ENCODE data around the gene ABRAXAS1.
A peak's percentile ranks its signal among the peaks of the same experiment; 100 is the strongest.
"Not testable (repeated sequence)": the region's sequence is repeated elsewhere in the genome, so short reads cannot be mapped to it uniquely, and the experiment has no call there.

Gene ABRAXAS1

DNA sequence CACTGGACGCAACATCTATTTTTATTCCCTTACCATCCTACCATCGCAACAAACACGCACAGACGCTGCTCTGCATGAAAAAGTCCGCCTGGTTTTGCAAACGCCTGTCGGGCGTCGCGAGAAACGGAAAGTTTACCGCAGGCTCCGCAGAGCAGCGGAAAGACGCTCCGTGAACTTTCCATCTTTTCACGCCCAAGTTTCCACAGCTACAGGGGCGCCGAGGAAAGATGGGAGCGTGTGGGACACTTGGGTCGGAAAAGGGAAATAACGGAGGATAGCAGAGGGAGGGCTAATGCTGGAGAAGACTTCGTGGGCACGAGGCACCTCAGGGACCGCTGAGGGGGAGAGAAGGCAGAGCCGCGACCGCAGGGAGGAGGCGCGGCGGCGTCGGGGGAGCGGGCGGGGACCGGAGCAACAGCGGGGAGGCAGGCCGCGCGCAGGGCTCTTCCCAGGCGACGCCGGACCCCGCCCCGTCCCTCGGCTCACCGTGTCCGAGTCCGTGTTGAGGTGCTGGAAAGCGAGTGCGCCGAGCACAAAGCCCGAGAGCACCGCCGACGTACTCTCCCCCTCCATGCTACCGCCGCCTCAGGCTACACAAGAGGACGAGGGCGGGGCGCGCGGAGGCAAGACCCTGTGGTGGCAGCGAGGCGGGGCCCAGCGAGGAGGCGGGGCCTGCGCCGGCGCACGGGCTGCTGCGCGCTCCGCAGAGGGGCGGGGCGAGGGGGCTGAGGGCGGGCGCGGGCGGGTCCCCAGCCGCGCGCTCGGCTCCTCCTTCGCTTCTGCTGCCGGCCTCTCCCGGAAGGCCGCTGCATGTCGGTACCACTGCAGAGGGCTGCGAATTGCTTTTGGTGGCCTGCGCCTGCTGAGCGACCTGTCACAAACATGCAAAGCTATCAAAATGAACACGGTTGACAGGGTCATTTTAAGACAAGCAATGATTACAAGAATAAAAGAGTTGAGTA is at the start of gene ABRAXAS1:
Gene ABRAXAS1 (minus strand): TSS at position 601 of the 962 bp plus-strand sequence. CDS start 28 bp downstream, at position 573.
- peak; percentile 69 for DNase-seq

DNA sequence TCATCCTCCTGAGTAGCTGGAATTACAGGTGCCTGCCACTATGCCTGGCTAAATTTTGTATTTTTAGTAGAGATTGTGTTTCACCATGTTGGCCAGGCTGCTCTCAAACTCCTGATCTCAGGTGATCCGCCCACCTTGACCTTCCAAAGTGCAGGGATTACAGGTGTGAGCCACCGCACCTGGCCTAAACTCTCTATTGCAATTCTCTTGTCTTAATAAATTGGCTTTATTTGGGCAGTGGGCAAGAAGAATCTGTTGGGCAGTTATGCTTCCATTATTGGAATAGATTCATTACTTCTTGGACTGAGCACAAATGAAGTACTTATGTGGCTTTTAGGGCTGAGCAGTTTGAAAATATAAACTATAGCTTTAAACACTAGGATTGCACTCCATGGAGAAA is 42.8 kb upstream of the ABRAXAS1 start:
- DNase-seq, result no peak

DNA sequence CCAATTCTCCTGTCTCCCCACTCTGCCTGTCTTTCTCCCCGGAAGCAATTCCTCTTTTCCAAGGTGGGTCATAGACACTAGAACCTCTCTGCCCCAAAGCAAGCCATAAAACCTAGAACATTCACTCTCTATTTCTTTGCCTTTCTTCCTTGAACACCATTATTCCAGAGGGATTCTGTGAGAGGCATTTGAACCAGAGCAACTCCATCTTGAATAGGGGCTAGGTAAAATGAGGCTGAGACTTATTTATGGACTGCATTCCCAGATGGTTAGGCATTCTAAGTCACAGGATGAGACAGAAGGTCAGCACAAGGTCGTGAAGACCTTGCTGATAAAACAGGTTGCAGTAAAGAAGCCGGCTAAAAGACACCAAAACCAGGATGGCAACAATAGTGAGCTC is 37.3 kb upstream of the ABRAXAS1 start:
- DNase-seq, result no peak

DNA sequence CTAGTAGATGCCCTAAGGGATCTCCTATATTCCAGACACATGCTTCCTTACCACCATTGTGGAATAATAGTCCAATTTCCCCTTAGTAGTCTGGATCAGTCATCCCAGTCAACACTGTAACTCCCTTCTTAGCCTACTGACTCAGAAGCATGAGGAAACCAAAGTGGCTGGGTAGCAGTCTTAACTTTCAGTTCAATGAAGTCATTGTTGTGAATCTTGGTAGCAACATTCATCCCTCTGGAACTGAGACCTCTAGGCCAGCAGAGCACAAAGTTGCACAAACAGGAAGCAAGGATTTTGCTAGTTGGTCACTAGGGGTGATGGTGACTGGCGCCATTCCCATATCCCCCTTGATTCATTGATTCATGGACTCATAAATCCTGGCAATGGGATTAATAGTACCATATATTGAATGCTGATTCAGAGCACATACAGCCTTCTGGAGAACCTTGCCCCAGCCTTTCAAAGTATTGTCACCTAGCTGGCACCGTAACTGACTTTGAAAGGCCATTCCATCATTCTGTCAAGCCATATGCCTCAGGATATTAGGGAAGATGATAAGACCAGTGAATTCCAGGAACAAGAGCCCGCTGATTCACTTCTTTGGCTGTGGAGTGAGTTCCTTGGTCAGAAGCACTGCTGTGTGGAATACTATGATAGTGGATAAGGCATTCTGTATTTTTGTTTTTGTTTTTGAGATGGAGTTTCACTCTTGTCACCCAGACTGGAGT is 31.3 kb upstream of the ABRAXAS1 start:
- no peak for DNase-seq

DNA sequence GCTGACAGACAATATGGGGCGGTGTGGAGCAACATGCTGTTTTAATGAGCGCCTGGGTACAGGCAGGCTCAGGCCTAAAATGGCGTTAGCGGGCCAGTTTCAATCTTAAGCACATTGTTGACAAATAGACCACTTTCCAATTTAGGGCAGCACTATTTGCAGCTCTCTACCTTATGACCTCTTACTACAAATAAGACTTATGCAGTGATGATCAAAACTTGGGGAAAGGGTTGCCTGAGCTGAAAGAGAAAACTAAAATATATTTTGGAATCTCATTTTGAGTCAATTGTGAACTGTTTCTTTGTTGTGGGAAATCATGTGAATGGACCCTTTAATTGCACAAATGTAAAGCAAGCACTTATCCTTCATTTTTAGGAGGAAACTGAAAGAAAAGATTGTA is 25.5 kb upstream of the ABRAXAS1 start:
- DNase-seq, result no peak

DNA sequence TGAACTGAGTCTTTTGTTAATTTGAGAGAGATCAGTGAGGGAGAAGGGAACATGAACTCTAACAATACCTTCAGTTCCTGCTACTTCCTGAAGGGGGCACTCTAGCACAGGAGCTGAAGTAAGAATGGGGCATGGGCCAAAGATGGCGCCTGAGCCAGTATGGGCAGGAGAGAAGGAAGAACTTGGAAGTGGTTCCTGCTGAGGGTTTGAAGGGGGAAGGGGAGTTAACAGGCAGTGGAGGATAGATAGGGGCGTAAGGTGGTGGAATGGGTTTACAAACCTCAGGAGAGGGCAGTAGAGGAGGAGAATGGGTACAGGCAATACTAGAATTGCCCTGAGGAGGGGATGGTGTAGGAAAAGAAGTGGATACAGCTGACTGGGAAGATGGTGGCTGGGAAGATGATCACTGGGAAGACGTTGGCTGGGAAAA is 24.3 kb upstream of the ABRAXAS1 start:
- peak; percentile 21 for DNase-seq

DNA sequence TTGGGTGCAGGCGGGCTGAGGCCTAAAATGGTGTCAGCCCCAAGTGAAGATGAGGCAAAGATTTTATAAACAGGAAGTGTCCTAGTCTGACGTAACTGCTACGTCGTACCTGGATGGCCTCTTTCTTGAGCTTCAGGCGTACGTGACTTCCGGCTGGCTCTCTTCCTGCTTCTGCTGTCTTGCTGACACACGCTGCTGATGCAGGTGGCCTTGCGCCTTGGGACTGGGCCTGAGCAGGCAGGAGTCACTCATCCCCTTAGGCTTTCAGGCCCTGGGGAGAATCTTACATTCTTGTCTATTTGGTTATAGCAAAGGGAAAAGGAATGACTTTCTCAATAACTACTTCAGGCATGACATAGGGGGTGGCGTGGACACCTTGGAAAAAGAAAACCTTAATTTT is 20.1 kb upstream of the ABRAXAS1 start:
- no peak for DNase-seq

DNA sequence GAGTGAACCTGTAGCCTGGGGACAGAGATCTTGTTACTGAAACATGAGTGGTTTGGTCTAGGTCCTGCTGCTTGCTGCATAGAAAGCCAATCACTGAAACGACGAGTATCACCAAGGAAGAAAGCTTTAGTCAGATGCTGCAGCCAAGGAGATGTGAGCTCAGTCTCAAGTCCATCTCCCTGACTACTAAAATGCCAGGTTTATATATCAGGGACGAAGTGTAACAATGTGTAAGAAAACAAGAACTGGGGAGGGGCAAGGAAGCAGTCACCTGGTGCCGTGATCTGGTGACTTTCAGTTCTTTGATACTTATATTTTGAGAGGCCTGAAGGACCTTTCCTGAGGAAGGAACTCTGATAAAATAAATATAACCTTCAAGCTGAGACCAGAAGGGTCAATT is 19.6 kb upstream of the ABRAXAS1 start:
- no peak for DNase-seq

DNA sequence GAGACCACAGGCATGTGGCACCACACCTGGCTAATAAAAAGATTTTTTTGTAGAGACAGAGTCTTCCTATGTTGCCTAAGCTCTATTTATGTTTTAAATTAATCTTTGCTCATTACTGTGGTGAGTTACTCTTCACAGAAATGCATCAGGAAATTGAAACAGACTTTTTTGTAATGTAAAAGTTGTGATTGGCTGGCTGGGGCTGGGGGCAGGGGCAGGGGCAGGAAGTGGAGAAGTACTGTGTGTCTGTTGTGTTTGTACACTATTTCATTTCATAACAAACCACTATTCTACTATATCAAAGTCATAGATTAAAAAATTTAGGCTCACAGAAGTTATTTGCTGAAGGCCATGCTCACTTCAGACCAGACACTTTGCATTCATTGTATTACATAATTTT is 19.1 kb upstream of the ABRAXAS1 start:
- DNase-seq, result no peak

DNA sequence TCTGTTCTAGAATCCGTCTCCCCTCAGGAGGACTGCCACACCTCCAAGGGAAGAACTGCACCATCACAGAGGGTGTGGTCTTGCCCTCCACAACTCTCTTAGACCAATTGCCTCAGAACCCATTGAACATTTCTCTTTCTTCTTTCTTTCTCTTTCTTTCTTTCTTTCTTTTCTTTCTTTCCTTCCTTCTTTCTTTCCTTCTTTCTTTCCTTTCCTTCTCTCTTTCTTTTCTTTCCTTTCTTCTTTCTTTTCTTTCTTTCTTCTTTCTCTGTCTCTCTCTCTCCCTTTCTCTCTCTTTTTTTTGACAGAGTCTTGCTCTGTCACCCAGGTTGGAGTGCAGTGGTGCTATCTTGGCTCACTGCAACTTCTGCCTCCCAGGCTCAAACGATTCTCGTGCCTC is 16.8 kb upstream of the ABRAXAS1 start:
- not testable (repeated sequence) for DNase-seq

DNA sequence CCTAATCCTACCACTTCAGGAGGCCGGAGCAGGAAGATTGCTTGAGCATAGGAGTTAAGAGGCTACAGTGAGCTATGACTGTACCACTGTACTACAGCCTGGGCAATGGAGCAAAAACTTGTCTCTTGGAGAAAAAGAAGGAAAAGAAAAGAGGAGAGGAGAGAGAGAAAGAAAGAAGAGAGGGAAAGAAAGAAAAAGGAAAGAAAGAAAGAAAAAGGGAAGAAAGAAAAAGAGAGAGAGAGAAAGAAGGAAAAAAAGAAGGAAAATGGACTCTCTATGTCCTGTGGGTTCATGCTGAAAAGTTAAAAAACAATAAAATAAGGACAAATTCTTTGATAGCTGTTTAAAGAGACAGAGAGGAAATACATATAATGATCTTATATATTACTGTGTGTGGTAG is 13.3 kb upstream of the ABRAXAS1 start:
- no peak for DNase-seq

DNA sequence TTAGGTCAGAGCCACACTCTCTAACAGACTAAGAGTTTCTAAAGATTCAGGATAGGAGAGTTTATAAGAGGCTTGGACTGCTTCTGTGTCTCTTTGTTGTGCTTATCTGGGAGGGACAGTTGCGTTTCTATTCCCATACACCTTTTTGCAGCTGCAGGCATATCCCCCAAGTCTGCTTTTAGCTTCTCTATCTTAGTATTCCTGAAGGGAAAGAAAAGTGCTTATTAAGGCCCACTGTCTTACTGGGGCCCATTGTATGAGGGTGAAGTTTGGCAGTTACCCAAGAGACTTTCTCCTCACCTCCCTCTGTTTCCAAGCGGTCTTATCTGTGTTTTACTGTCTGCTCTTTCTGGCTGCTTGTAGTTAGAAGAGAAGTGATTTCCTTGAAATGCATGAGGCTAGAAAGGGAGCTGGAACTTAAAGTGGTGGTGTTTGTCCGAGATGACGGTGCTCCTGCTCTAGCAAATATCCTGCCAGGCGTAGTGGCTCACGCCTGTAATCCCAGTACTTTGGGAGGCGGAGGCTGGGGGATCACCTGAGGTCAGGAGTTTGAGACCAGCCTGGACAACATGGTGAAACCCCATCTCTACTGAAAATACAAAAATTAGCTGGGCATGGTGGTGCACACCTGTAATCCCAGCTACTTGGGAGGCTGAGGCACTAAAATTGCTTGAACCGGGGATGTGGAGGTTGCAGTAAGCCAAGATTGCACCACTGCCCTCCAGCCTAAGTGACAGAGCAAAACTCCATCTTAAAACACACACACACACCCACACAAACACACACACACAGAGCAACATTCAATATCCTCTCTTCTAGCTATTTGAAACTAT is 11.4 kb upstream of the ABRAXAS1 start:
- not testable (repeated sequence) for DNase-seq

DNA sequence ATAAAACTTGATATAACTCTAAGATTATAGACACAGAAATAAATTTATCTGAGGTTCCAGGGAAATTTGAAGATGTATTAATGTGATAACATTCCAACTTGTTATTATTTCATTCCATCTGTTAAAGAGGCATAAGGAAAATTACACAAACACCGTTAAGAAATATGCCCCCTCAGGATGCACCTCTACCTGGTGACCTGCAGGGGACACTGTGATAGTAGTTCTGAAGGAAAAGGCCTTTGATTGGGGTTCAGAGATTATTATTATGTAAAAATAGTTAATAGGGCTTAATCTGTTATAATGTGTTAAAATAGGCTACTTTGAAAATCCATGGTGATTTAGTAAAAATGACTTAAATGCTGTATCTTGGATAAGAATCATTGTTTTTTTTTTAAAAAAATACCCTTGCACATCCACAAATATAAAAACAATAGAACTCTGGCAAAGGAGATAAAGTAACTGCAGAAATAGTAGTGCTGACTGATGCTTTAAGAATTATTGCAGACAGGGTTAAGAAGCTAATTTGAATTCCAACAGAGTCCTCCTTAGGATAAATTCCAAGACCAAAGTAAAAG is 6.1 kb upstream of the ABRAXAS1 start:
- DNase-seq, result no peak

DNA sequence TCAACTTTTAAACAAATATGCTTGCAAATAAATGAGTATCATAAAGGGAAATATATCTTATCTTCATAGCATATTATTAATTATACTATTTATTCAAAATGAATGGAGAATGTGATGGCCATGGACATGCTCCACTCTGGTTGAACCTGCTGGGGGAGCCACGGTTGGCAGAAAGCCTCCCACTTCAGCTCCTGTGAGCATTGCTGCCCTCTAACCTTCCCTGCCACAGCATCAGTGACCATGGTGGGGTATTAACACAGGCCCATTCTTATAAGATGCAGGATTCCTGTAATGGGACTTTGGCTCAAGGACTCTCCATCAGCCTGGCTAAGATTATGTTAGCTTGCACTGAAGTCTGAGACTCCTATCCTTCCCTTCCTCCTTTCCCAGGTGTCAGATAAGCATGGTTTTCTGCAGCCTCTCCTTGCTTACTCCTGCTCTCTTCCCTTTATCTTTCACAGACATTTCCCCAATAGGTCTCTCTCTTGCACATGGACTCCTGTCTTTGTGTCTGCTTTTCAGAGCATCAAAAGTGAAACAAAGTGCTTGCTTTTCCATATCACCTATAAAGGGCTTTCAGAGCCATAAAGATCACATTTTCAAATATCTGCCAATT is 4.9 kb upstream of the ABRAXAS1 start:
- no peak for DNase-seq

DNA sequence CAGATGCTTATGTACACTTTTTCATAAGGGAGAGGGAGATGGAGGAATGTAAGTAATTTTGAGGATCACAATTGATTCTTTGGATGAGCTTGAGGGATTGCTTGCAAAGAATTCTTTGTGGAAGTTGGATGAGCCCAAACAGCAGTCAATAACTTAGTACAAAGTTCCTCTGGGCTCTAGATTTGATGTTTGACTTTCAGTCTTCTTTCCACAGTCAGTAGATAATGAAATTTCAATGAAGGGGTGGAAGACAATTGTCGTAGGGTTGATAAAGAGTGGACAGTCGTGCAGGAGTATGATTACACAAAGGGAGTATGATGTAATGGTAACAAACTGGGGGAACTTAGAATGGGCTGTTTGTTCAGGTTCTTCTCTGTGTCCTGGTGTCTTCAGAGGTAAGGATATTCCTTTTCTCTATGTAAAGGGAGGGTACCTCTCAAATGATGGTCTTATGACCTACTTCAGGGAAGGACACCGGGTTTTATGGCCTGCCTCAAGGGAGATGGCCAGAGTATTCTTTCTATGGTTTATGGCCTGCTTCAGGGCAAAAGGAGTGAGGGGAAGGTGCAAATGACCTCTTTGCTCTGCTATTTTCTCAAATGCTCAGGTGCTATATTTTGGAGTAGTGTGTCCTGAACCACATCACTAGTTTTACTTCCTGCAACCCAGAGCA is 1.7 kb upstream of the ABRAXAS1 start:
- no peak for DNase-seq

DNA sequence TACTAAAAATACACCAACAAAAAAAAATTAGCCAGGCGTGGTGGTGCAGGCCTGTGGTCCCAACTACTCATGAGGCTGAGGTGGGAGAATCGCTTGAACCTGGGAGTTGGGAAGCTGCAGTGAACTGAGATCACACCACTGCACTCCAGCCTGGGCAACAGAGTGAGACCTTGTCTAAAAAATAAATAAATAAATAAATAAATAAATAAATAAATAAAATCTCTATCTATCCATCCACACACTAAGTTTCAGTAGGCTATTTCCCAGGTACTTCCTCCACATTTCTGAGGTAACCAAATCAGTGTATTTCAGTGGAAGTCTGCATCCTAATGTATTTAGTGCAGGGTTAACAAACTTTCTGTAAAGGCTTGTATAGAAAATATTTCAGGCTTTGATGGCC is 10.9 kb downstream of the ABRAXAS1 start:
- no peak for DNase-seq

DNA sequence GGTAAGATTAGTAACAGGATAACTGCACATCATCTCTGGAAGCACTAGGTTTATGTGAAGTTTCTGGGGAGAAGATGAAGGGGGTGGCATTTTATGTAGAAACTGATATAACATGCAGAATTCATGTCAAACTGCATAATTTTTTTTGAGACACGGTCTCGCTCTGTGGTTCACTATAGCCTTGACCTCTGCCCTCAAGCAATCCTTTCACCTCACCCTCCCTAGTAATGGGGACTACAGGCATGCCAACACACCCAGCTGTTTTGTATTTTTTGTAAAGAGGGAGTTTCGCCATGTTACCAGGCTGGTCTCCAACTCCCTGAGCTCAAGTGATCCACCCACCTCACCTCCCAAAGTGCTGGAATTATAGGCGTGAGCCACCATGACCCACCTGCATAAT is 11.5 kb downstream of the ABRAXAS1 start:
- DNase-seq, result no peak

DNA sequence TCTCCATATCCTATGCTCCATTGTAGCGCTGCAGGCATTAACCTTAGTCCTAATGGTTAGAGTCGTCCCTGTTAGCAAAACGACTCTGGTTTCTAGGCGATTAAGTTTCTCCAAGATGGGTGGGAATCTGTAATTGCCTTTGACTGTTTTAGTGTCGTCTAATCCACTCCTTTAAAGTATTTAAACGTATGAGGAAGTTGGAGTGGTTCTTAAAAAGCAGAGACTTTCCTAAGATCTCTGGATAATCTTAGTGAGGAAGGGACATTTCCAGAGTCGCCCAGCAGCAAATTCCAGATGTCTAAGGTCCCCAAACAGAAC is 28.8 kb downstream of the ABRAXAS1 start:
- no peak for DNase-seq

DNA sequence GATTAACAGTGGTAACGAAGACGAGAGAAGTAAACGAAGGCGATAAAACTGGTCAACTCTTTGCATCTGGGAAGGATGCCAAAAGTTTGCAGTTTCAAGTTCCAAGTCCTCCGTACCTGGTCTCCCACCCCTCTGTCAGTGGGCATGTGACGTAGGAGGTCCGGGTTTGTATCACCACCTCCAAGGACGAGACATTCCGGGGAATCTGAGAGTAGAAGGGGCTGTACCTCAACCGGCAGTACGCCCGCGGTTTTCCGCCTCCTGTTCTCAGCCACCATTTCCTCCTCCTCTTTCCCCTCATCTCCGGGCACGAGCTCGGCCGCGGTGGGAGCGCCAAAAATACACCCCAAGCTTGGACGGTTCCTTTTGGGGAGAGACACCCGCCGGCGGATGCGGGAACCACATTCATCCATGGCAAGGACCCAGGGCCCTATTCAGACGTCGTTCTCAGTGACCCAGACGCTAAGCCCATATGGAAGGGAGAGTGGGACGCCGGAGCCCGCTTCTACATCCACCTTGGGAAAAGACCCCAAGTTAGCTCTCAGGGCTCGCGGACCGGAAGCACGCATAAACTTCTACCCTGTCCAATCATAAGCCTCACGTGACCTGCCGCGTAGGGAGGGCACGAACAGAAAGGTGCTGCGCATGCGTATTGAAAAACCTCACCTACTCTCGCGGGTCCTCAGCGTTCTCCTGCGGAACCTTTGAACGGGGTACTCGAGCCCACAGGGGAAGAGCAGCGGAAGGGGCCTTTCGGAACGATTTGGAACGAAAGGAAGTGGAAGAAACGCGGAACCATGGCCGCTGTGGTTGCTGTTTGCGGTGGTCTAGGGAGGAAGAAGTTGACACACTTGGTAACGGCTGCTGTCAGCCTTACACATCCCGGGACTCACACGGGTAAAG is 29.4 kb downstream of the ABRAXAS1 start, which contains the start of the genes HELQ and MRPS18C:
Gene HELQ (minus strand): TSS at position 543 of the 903 bp plus-strand sequence. CDS start 130 bp downstream, at position 413.
Gene MRPS18C (plus strand): TSS at position 778 of the 903 bp plus-strand sequence. CDS start 20 bp downstream, at position 798.
- DNase-seq, result peak; percentile 97

DNA sequence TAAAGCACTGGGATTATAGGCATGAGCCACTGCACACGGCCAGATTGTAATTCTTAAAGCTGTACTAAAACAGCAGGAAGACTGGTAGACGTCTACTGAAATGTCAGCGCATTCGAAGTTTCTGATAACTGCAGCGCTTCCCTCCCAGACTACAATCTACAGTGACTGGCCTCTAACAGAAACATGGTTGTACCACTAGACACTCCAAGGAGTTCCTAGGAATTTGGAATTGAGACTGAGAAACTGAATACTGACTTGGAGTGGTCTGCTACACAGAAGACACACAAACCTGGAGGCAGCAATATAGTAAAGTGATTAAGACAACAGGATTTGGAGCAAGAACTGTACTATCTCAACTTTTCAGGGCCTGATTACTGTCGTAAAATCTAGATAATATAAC is 30.2 kb downstream of the ABRAXAS1 start:
- DNase-seq, result no peak

Data from DMS 273 treated with DMSO at 0.1 percent for 48 hours (cell line).